ENCODE data around the gene FAM131B.

GRCh38 chr7:143329471-143330170, 32.9 kb downstream of the FAM131B start:
- TF ChIP-seq CTCF (IDR thresholded peaks at IDR 0.05; ENCODE audit: low read depth, low read length, poor library complexity, severe bottlenecking): peak; percentile 44
- no peak for TF ChIP-seq EZH2phosphoT487 (IDR thresholded peaks at IDR 0.05; ENCODE audit: borderline replicate concordance, low read length)

Measured in DOHH2 (cell line).